Tibial nerve (tissue), 4 donors: ENCODE results near the gene BCL3. TPM values are rescaled to one million over a fixed set of nuclear protein-coding genes. Genes with fewer than 3 reads are reported as not detected.
"Not testable (repeated sequence)": the region's sequence is repeated elsewhere in the genome, so short reads cannot be mapped to it uniquely, and the experiment has no call there.

Experiments used
- DNase-seq, 2 donors: peaks; one replicate each; pipeline ENCODE4 v3.0.0-alpha.2; 2019; ENCODE audit warnings: low spot score in 2 of 2
- H3K27ac ChIP-seq, 4 donors: fragments of 200-600 bp; sonication (generic) in 3 of 4; one replicate each; pipeline ENCODE4 v1.5.1; 2017 to 2019; ENCODE audit warnings: mild to moderate bottlenecking in 1 of 4
- H3K27me3 ChIP-seq, 2 donors: fragments of 200-600 bp; sonication (generic) in 1 of 2; one replicate each; pipeline versions ENCODE4 v1.5.1 to v1.6.0; 2017 to 2019
- H3K36me3 ChIP-seq, 3 donors: fragments of 200-600 bp; sonication (generic); one replicate each; pipeline ENCODE4 v1.5.1; 2018 to 2019
- H3K4me1 ChIP-seq, 4 donors: fragments of 200-600 bp; sonication (generic) in 3 of 4; one replicate each; pipeline ENCODE4 v1.5.1; 2017 to 2019
- H3K4me3 ChIP-seq, 4 donors: fragments of 200-600 bp; sonication (generic) in 3 of 4; one replicate each; pipeline ENCODE4 v1.5.1; 2017 to 2019; ENCODE audit warnings: mild to moderate bottlenecking in 1 of 4, moderate library complexity in 1 of 4
- H3K9me3 ChIP-seq, 4 donors: fragments of 200-600 bp; sonication (generic) in 3 of 4; one replicate each; pipeline ENCODE4 v1.5.1; 2017 to 2019
- CTCF ChIP-seq, 5 experiments: fragments of 200-600 bp in 3 of 5; fragments of 450-650 bp in 2 of 5; sonication (generic) in 3 of 5; IDR thresholded peaks; one replicate each; pipeline ENCODE4 v1.5.1; 2016 to 2019; ENCODE audit warnings: antibody characterized with exemption in 5 of 5, mild to moderate bottlenecking in 3 of 5, moderate library complexity in 2 of 5
- EP300 ChIP-seq, 2 donors: sonication (generic); formaldehyde crosslinking; IDR thresholded peaks; one replicate each; pipeline ENCODE4 v1.6.1; 2017; ENCODE audit warnings: antibody characterized with exemption in 2 of 2, mild to moderate bottlenecking in 1 of 2
- POLR2A ChIP-seq, 2 donors: fragments of 450-650 bp; IDR thresholded peaks; one replicate each; pipeline ENCODE4 v1.6.1; 2017; ENCODE audit warnings: antibody characterized with exemption in 2 of 2, mild to moderate bottlenecking in 2 of 2, moderate library complexity in 2 of 2
- WGBS, 2 donors: methylation state at CpG; one replicate each; pipeline ENCODE4 v1.1.5; 2018; 5-methylcytosine and 5-hydroxymethylcytosine counted together
- total RNA-seq, 4 donors: library from RNA; depleted of rRNA; stranded (reverse); fragments of >200 nt; gene quantifications; one replicate each; pipeline ENCODE4 v1.1.0, GENCODE V29; 2016

Gene BCL3
- total RNA-seq, 4 donors from 2014 or later = 10.3 to 37.8 (median 18.0) TPM

DNA sequence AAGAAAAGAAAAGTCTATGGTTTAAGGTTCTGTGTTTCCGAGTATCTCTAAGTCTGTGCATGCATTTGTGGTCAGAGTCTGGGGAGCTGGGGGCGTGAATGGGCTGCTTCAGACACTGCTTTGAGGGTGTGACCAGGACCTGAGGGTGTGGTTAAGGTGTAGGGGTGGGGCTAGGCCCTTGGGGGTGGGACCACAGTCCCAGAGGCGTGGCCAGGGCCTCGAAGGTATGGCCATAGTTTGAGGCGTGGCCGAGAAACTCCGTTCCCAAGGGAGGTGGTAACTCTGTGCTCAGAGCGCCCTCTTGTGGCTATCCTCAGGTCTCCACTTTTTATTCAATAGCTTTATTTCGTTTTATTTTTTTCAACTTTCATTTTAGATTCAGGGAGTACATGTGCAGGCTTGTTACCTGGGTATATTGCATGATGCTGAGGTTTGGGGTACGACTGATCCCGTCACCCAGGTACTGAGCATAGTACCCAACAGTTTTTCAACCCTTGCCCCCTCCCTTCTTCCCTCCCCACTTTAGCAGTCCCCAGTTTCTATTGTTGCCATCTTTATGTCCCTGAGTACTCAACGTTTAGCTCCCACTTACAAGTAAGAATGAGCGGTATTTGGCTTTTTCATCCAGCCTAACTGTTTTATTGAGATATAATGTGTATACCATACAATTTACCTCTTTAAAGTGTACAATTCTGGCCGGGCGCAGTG is 22.2 kb downstream of the BCL3 start:
- H3K27me3 ChIP-seq = no peaks in the 10 kb centered on the region
- H3K4me1 ChIP-seq = peaks cover 0 to 9% (median 0%) of the 10 kb centered on the region in 4 donors
- TF ChIP-seq POLR2A (IDR thresholded peaks at IDR 0.05) = no peak
- peak; percentile 24 to 29 for TF ChIP-seq EP300 (IDR thresholded peaks at IDR 0.05)
- TF ChIP-seq CTCF (IDR thresholded peaks at IDR 0.05) = peak; percentile 74 to 92 (median 87)
- H3K27ac ChIP-seq = no peak overlapping the region
- no peak overlapping the region for H3K4me3 ChIP-seq
- peaks cover 0 to 2% (median 0%) of the 10 kb centered on the region in 4 donors for H3K9me3 ChIP-seq
- no peaks in the 10 kb centered on the region for H3K36me3 ChIP-seq
- WGBS, 2 donors = 14 to 15% methylated on average over 15 of the region's 15 CpGs
- peak; percentile 84 to 94 for DNase-seq

GRCh38 chr19:44772144-44772543 is 23.6 kb downstream of the BCL3 start:
- not testable (repeated sequence) for H3K4me3 ChIP-seq, DNase-seq, H3K27me3 ChIP-seq, H3K4me1 ChIP-seq, H3K9me3 ChIP-seq, H3K27ac ChIP-seq, H3K36me3 ChIP-seq
- WGBS, 2 donors = 66 to 83% methylated on average over 18 of the region's 18 CpGs

DNA sequence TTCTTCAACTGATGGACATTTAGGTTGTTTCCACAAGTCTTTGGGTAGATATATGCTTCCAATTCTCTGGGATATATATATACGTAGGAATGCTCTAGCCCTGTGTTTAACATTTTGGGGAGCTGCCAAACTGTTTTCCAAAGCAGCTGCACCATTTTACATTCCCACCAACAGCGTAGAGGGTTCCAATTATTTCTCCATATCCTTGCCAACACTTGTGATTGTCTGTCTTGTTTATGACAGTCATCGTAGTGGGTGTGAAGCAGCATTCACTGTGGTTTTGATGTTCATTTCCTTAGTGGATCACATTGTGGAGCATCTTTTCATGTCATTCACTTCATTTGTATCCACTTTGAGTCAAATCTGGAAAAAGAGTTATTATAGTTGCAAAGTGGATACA is 24.5 kb downstream of the BCL3 start:
- H3K4me1 ChIP-seq = peaks cover 0 to 14% (median 0%) of the 10 kb centered on the region in 4 donors
- DNase-seq = no peak
- H3K27ac ChIP-seq = no peak overlapping the region
- H3K27me3 ChIP-seq = peaks cover 0 to 17% of the 10 kb centered on the region in 2 donors
- no peaks in the 10 kb centered on the region for H3K36me3 ChIP-seq
- H3K9me3 ChIP-seq = peaks cover 0 to 2% (median 0%) of the 10 kb centered on the region in 4 donors
- no peak for TF ChIP-seq EP300 (IDR thresholded peaks at IDR 0.05)
- TF ChIP-seq POLR2A (IDR thresholded peaks at IDR 0.05) = no peak
- TF ChIP-seq CTCF (IDR thresholded peaks at IDR 0.05) = no peak
- no peak overlapping the region for H3K4me3 ChIP-seq
- 46 to 49% methylated on average over 3 of the region's 3 CpGs for WGBS, 2 donors

- TF ChIP-seq EP300 (IDR thresholded peaks at IDR 0.05) = no peak
- no peak for TF ChIP-seq CTCF (IDR thresholded peaks at IDR 0.05)
- TF ChIP-seq POLR2A (IDR thresholded peaks at IDR 0.05) = no peak
- no peak overlapping the region for H3K27ac ChIP-seq
These were observed 27.2 kb downstream of the BCL3 start for GRCh38 chr19:44775676-44776240.

DNA sequence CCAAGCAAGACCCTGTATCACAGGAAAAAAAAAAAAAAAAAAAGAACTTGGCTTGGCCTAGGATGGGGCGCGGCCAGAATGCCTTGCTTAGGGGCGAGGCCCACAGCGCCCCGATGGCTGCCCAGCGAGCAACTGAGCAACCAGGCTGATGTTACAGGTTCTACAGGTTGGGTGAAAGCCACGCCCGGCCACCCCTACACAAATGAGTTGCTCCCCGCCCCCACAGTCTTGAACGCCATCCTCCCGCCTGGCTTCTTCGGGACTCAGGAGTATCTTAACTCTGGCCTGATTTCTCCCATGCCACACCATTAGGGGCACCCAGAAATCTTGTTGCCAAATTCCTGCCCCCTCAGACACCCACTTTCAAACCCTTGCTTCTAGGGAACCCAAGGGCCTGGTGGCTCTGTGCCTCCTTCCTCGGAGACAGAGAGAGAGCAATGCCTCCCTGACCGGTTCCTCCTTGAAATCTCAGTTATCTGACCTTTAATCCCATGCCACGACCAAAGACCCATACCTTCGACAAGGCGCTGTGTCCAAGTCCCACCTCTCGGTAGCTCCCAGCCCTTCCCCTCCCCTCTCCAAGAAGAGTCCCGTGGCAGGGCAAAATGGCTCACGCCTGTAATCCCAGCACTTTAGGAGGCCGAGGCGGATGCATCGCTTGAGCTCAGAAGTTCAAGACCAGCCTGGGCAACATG is 28.0 kb downstream of the BCL3 start:
- Histone ChIP-seq H3K27ac (peak overlapping the region in 1 of 4 donors; percentile 56), H3K4me1 (peaks cover 0 to 7% (median 0%) of the 10 kb centered on the region in 4 donors), H3K27me3 (peaks cover 0 to 19% of the 10 kb centered on the region in 2 donors), H3K36me3 (no peaks in the 10 kb centered on the region), H3K4me3 (no peak overlapping the region), H3K9me3 (no peaks in the 10 kb centered on the region)
- TF ChIP-seq EP300 (IDR thresholded peaks at IDR 0.05) (no peak), POLR2A (IDR thresholded peaks at IDR 0.05) (no peak), CTCF (IDR thresholded peaks at IDR 0.05) (no peak)
- WGBS, 2 donors = 88 to 93% methylated on average over 23 of the region's 23 CpGs
- DNase-seq = no peak

More at GRCh38 chr19:44775676-44776240, 27.2 kb downstream of the BCL3 start:
- H3K27me3 ChIP-seq = peaks cover 0 to 19% of the 10 kb centered on the region in 2 donors
- no peaks in the 10 kb centered on the region for H3K36me3 ChIP-seq
- DNase-seq = no peak
- no peak overlapping the region for H3K4me3 ChIP-seq
- H3K9me3 ChIP-seq = no peaks in the 10 kb centered on the region
- peaks cover 0 to 10% (median 0%) of the 10 kb centered on the region in 4 donors for H3K4me1 ChIP-seq
- 82 to 84% methylated on average over 6 of the region's 6 CpGs for WGBS, 2 donors
